D721Med (cell line): ENCODE results near the gene POPDC2.
A peak's percentile ranks its signal among the peaks of the same experiment; 100 is the strongest.

ENCODE experiments used
- DNase-seq: peaks from one replicate; pipeline ENCODE4 v3.0.0; 2011; ENCODE audit warnings: low spot score; ENCODE audit not compliant: insufficient read length
- FAIRE-seq: peaks from 2 replicates; lab custom pipeline; 2011; peaks lifted over from hg19 to GRCh38; lab: Jason Lieb, UNC
- CTCF ChIP-seq: IDR thresholded peaks from 2 replicates; pipeline ENCODE4 v1.5.1; 2012; ENCODE audit warnings: mild to moderate bottlenecking, control low read depth; ENCODE audit not compliant: insufficient read depth; ENCODE audit errors: missing control alignments

Gene POPDC2

GRCh38 chr3:119647171-119647570 lies 13.2 kb downstream of the POPDC2 start:
- no peak for TF ChIP-seq CTCF
- no peak for DNase-seq
- FAIRE-seq: no peak

DNA sequence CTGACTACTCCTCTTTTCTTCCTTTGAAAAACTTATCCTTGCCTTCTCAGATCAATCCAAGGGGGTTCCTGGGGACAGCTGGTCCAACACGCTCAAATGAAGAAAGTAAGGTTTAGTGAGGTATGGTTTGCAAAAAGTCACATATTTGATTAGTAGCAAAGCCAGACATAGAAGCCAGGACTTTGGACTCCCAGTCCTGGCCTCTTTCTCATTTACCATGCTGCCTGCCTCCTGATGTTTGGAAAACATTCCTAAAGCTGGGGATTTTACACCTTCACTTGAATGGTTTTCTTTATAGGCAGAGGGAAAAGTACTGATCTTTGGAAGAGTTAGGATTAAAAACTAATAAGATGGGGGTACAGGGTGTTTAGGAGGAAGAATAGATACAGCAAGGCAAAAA lies 14.6 kb downstream of the POPDC2 start:
- FAIRE-seq: no peak
- no peak for TF ChIP-seq CTCF
- DNase-seq: no peak

GRCh38 chr3:119644481-119644880 lies 15.9 kb downstream of the POPDC2 start:
- TF ChIP-seq CTCF: no peak
- DNase-seq (no peak), FAIRE-seq (no peak)

- no peak for FAIRE-seq
- no peak for DNase-seq
- no peak for TF ChIP-seq CTCF
Observed at GRCh38 chr3:119643528-119643927, 16.9 kb downstream of the POPDC2 start.

- TF ChIP-seq CTCF: no peak
- FAIRE-seq: no peak
- DNase-seq: no peak
Observed at GRCh38 chr3:119642746-119643473, 17.5 kb downstream of the POPDC2 start.

GRCh38 chr3:119641416-119641815 lies 19.0 kb downstream of the POPDC2 start:
- TF ChIP-seq CTCF: no peak
- FAIRE-seq (no peak), DNase-seq (no peak)

DNA sequence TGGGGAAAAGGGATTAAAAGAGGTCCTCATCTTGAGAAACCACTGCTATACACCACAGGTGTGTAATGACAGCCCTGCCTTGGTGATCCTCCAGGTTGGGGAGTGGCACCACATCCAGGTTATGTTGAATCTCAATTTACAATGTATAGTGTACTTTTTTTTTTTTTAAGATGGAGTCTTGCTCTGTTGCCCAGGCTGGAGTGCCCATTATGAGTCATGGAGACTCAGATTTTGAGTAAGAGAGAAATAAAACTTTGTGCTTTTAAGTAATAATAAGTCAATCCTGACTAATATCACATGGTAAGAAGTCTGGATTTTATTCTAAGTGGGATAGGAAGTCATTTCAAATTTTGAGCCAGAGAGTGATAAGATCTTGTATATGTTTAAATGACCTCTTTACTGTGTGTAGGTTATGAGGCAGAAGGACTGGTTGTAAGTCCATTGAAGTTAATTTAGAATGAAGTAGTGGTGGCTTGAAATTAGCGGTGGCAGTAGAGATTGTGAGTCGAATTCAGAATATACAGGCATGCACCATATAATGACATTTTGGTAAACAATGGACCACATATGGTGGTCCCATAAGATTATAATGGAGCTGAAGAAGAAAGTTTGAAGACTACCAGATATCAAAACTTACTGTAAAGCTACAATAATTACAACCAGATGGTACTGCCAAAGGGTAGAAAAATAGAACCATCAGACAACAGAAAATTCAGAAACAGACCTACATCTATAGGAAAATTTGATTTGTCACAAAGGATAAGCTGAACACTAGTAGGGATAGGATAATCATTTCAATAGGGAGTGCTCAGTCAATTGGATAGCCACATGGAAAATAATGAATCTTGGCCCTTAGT lies 20.7 kb downstream of the POPDC2 start:
- FAIRE-seq (peak; percentile 25), DNase-seq (no peak)
- no peak for TF ChIP-seq CTCF
